Body of pancreas (tissue), 4 donors: Measurements from ENCODE around the gene TRMT61B.

Source experiments
- CTCF ChIP-seq, 7 experiments: fragments of 450-650 bp in 4 of 7; fragments of 200-600 bp in 3 of 7; sonication (generic) in 3 of 7; IDR thresholded peaks; one replicate each; pipeline ENCODE4 v1.5.1; 2016 to 2019; ENCODE audit warnings: antibody characterized with exemption in 7 of 7
- POLR2A ChIP-seq, 3 donors: fragments of 450-650 bp; IDR thresholded peaks; one replicate each; pipeline ENCODE4 v1.6.1; 2016; ENCODE audit warnings: antibody characterized with exemption in 3 of 3, mild to moderate bottlenecking in 2 of 3

GRCh38 chr2:28893488-28893887 is 23.4 kb upstream of the TRMT61B start:
- TF ChIP-seq POLR2A (IDR thresholded peaks at IDR 0.05) (no peak), CTCF (IDR thresholded peaks at IDR 0.05) (no peak)
